WTC11 (cell line): ENCODE results near the gene DNAH9. TPM values are rescaled to one million over a fixed set of nuclear protein-coding genes. Genes with fewer than 3 reads are reported as not detected.
"Not testable (repeated sequence)": the region's sequence is repeated elsewhere in the genome, so short reads cannot be mapped to it uniquely, and the experiment has no call there.

Experiments
- ATAC-seq: fragments of 200-7000 bp; cut with Tn5 transposase; 2 replicates; pipeline ENCODE4 v1.10.0; 2021; ENCODE audit warnings: mild to moderate bottlenecking, moderate library complexity
- CTCF ChIA-PET: fragments of 300-600 bp; sonication (Branson Sonifier 250); formaldehyde crosslinking; loops from one replicate; lab custom pipeline; 2021; ENCODE audit warnings: antibody characterized with exemption; lab: Charles Lee
- POLR2A ChIA-PET: fragments of 350-600 bp; sonication (Branson Sonifier 250); formaldehyde crosslinking; loops from one replicate; lab custom pipeline; 2021; ENCODE audit warnings: antibody characterized with exemption; lab: Charles Lee
- DNase-seq: peaks from one replicate; pipeline ENCODE4 v3.0.0; 2021; ENCODE audit warnings: low spot score
- H3K27ac Mint-ChIP-seq: 2 replicates; pipeline ENCODE4 v1.8.0; 2021; ENCODE audit warnings: mixed read lengths
- H3K27me3 Mint-ChIP-seq: 2 replicates; pipeline ENCODE4 v1.8.0; 2021; ENCODE audit warnings: low read depth, mild to moderate bottlenecking, moderate library complexity, mixed read lengths
- H3K36me3 Mint-ChIP-seq: 2 replicates; pipeline ENCODE4 v1.8.0; 2021; ENCODE audit warnings: mixed read lengths
- H3K4me1 Mint-ChIP-seq: 2 replicates; pipeline ENCODE4 v1.8.0; 2022; ENCODE audit warnings: mixed read lengths
- H3K4me3 Mint-ChIP-seq: 2 replicates; pipeline ENCODE4 v1.8.0; 2021; ENCODE audit warnings: mild to moderate bottlenecking, moderate library complexity, mixed read lengths
- H3K9me3 Mint-ChIP-seq: 2 replicates; pipeline ENCODE4 v1.8.0; 2021; ENCODE audit warnings: mixed read lengths
- CBFB ChIP-seq: sonication (generic); formaldehyde crosslinking; IDR thresholded peaks from 2 replicates; pipeline ENCODE4 v1.8.1; 2022; ENCODE audit warnings: mild to moderate bottlenecking, low read depth, missing genetic modification reagents
- CREB1 ChIP-seq: sonication (generic); formaldehyde crosslinking; IDR thresholded peaks from 2 replicates; pipeline ENCODE4 v1.8.0; 2023; ENCODE audit warnings: mild to moderate bottlenecking, missing genetic modification reagents
- CREM ChIP-seq: sonication (generic); formaldehyde crosslinking; IDR thresholded peaks from 2 replicates; pipeline ENCODE4 v1.8.1; 2022; ENCODE audit warnings: mild to moderate bottlenecking, missing genetic modification reagents, moderate library complexity
- ESRRA ChIP-seq: sonication (generic); formaldehyde crosslinking; IDR thresholded peaks from 2 replicates; pipeline ENCODE4 v1.8.1; 2022; ENCODE audit warnings: mild to moderate bottlenecking, missing genetic modification reagents, borderline replicate concordance
- FOXJ3 ChIP-seq: sonication (generic); formaldehyde crosslinking; IDR thresholded peaks from 2 replicates; pipeline ENCODE4 v1.9.0; 2021; ENCODE audit warnings: missing genetic modification reagents, mild to moderate bottlenecking, borderline replicate concordance
- GABPB1 ChIP-seq: sonication (generic); formaldehyde crosslinking; IDR thresholded peaks from 2 replicates; pipeline ENCODE4 v1.8.1; 2023; ENCODE audit warnings: mild to moderate bottlenecking, missing genetic modification reagents
- GTF2I ChIP-seq: fragments of 250-450 bp; sonication (Bioruptor Pico); conservative IDR thresholded peaks from 2 replicates; pipeline ENCODE4 v1.4.0; 2021; ENCODE audit warnings: mild to moderate bottlenecking
- JAZF1 ChIP-seq: fragments of 250-450 bp; sonication (Bioruptor Pico); IDR thresholded peaks from 2 replicates; pipeline ENCODE4 v1.9.0; 2021; ENCODE audit warnings: moderate library complexity, mild to moderate bottlenecking, inconsistent platforms
- NFE2L1 ChIP-seq: sonication (generic); formaldehyde crosslinking; IDR thresholded peaks from 2 replicates; pipeline ENCODE4 v1.8.1; 2023; ENCODE audit warnings: missing genetic modification reagents
- NR1H2 ChIP-seq: sonication (generic); formaldehyde crosslinking; IDR thresholded peaks from 2 replicates; pipeline ENCODE4 v1.9.0; 2021; ENCODE audit warnings: mild to moderate bottlenecking, moderate library complexity, missing genetic modification reagents
- NR2C2 ChIP-seq: sonication (generic); formaldehyde crosslinking; IDR thresholded peaks from 2 replicates; pipeline ENCODE4 v1.8.0; 2022; ENCODE audit warnings: mild to moderate bottlenecking, missing genetic modification reagents
- NR3C1 ChIP-seq: sonication (generic); formaldehyde crosslinking; conservative IDR thresholded peaks from 2 replicates; pipeline ENCODE4 v1.8.1; 2023; ENCODE audit warnings: low read depth, mild to moderate bottlenecking, missing genetic modification reagents
- SOX15 ChIP-seq: fragments of 250-450 bp; sonication (Bioruptor Pico); IDR thresholded peaks from 2 replicates; pipeline ENCODE4 v1.9.0; 2021; ENCODE audit warnings: mild to moderate bottlenecking
- TEAD1 ChIP-seq: sonication (generic); formaldehyde crosslinking; IDR thresholded peaks from 2 replicates; pipeline ENCODE4 v1.8.0; 2022; ENCODE audit warnings: mild to moderate bottlenecking, missing genetic modification reagents
- ZBTB21 ChIP-seq: sonication (generic); formaldehyde crosslinking; IDR thresholded peaks from 2 replicates; pipeline ENCODE4 v1.8.1; 2023; ENCODE audit warnings: mild to moderate bottlenecking, missing genetic modification reagents, borderline replicate concordance
- ZNF121 ChIP-seq: sonication (generic); formaldehyde crosslinking; IDR thresholded peaks from 2 replicates; pipeline ENCODE4 v1.8.0; 2023; ENCODE audit warnings: missing genetic modification reagents
- ZNF317 ChIP-seq: sonication (generic); formaldehyde crosslinking; IDR thresholded peaks from 2 replicates; pipeline ENCODE4 v1.8.1; 2023; ENCODE audit warnings: low read depth, mild to moderate bottlenecking, moderate library complexity, missing genetic modification reagents, borderline replicate concordance
- ZNF671 ChIP-seq: fragments of 250-450 bp; sonication (Bioruptor Pico); IDR thresholded peaks from 2 replicates; pipeline ENCODE4 v1.8.0; 2021; ENCODE audit warnings: mild to moderate bottlenecking
- total RNA-seq: library from RNA; stranded (reverse); gene quantifications from 3 replicates; pipeline ENCODE4 v1.2.3, GENCODE V29; 2021
- TF ChIP-seq, protein P1 (sequence below): sonication (generic); formaldehyde crosslinking; IDR thresholded peaks from 2 replicates; pipeline ENCODE4 v1.8.1; 2023; ENCODE audit warnings: mild to moderate bottlenecking, missing genetic modification reagents, moderate library complexity
- TF ChIP-seq, protein P2 (sequence below): sonication (generic); formaldehyde crosslinking; IDR thresholded peaks from 2 replicates; pipeline ENCODE4 v1.8.1; 2022; ENCODE audit warnings: mild to moderate bottlenecking, missing genetic modification reagents, moderate library complexity, borderline replicate concordance
- TF ChIP-seq, protein P3 (sequence below): fragments of 200-600 bp; IDR thresholded peaks from 2 replicates; pipeline ENCODE4 v1.8.0; 2022; ENCODE audit warnings: antibody characterized with exemption
- TF ChIP-seq, protein P4 (sequence below): sonication (generic); formaldehyde crosslinking; IDR thresholded peaks from 2 replicates; pipeline ENCODE4 v1.8.1; 2023; ENCODE audit warnings: mild to moderate bottlenecking, missing genetic modification reagents
- TF ChIP-seq, protein P5 (sequence below): sonication (generic); formaldehyde crosslinking; IDR thresholded peaks from 2 replicates; pipeline ENCODE4 v1.8.0; 2022; ENCODE audit warnings: mild to moderate bottlenecking, missing genetic modification reagents

Gene DNAH9
- total RNA-seq, 1 experiment from 2014 or later: 0.31 TPM

- TF ChIP-seq, protein P1, sequence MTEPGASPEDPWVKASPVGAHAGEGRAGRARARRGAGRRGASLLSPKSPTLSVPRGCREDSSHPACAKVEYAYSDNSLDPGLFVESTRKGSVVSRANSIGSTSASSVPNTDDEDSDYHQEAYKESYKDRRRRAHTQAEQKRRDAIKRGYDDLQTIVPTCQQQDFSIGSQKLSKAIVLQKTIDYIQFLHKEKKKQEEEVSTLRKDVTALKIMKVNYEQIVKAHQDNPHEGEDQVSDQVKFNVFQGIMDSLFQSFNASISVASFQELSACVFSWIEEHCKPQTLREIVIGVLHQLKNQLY (CRISPR knock-in tag): no peak
- TF ChIP-seq CREB1 (CRISPR knock-in tag): no peak
- no peak for TF ChIP-seq FOXJ3 (CRISPR knock-in tag)
- TF ChIP-seq ZNF671 (CRISPR knock-in tag): no peak
- no peak for TF ChIP-seq TEAD1
- no peak for TF ChIP-seq NR2C2 (CRISPR knock-in tag)
- TF ChIP-seq ESRRA: no peak
- TF ChIP-seq CREM (CRISPR knock-in tag): no peak
- TF ChIP-seq CBFB (CRISPR knock-in tag): no peak
- TF ChIP-seq NR1H2 (CRISPR knock-in tag): no peak
Measured at GRCh38 chr17:11932337-11932898, 334.1 kb downstream of the DNAH9 start (continued).

- Mint-ChIP-seq H3K36me3 (no peaks in the 10 kb centered on the region), H3K4me1 (peaks cover 4% of the 10 kb centered on the region), H3K27me3 (no peaks in the 10 kb centered on the region), H3K9me3 (no peaks in the 10 kb centered on the region), H3K27ac (no peak overlapping the region), H3K4me3 (no peak overlapping the region)
- peak; percentile 75 for DNase-seq
- TF ChIP-seq, protein P2, sequence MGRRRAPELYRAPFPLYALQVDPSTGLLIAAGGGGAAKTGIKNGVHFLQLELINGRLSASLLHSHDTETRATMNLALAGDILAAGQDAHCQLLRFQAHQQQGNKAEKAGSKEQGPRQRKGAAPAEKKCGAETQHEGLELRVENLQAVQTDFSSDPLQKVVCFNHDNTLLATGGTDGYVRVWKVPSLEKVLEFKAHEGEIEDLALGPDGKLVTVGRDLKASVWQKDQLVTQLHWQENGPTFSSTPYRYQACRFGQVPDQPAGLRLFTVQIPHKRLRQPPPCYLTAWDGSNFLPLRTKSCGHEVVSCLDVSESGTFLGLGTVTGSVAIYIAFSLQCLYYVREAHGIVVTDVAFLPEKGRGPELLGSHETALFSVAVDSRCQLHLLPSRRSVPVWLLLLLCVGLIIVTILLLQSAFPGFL: no peak
- TF ChIP-seq, protein P3, sequence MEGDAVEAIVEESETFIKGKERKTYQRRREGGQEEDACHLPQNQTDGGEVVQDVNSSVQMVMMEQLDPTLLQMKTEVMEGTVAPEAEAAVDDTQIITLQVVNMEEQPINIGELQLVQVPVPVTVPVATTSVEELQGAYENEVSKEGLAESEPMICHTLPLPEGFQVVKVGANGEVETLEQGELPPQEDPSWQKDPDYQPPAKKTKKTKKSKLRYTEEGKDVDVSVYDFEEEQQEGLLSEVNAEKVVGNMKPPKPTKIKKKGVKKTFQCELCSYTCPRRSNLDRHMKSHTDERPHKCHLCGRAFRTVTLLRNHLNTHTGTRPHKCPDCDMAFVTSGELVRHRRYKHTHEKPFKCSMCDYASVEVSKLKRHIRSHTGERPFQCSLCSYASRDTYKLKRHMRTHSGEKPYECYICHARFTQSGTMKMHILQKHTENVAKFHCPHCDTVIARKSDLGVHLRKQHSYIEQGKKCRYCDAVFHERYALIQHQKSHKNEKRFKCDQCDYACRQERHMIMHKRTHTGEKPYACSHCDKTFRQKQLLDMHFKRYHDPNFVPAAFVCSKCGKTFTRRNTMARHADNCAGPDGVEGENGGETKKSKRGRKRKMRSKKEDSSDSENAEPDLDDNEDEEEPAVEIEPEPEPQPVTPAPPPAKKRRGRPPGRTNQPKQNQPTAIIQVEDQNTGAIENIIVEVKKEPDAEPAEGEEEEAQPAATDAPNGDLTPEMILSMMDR: peak; percentile 97
- 0 out of 2 replicates have a peak, but pooled peaks have one; percentile 24 for ATAC-seq
- ChIA-PET CTCF (interaction anchor here (0.5 to 2.0 kb wide), 16 partner anchors 8 to 1151 kb away, joined by 3 to 12 read pairs (median 4); no protein-coding TSS in a partner anchor), POLR2A (no interaction called here)
Measured at GRCh38 chr17:11935734-11936406, 337.6 kb downstream of the DNAH9 start.

- Mint-ChIP-seq H3K27ac (no peak overlapping the region), H3K27me3 (no peaks in the 10 kb centered on the region), H3K9me3 (peaks cover 6% of the 10 kb centered on the region; the same call in 1 of the 2 replicates), H3K4me3 (no peak overlapping the region), H3K36me3 (no peaks in the 10 kb centered on the region), H3K4me1 (peaks cover 3% of the 10 kb centered on the region)
- ATAC-seq (no peak), DNase-seq (no peak)
- TF ChIP-seq GABPB1 (CRISPR knock-in tag) (no peak), ZNF317 (CRISPR knock-in tag) (no peak), NR3C1 (CRISPR knock-in tag) (no peak), SOX15 (CRISPR knock-in tag) (no peak), ZBTB21 (CRISPR knock-in tag) (no peak), GTF2I (CRISPR knock-in tag) (no peak), JAZF1 (CRISPR knock-in tag) (no peak), ZNF121 (no peak), NFE2L1 (CRISPR knock-in tag) (no peak)
- TF ChIP-seq, protein P4, sequence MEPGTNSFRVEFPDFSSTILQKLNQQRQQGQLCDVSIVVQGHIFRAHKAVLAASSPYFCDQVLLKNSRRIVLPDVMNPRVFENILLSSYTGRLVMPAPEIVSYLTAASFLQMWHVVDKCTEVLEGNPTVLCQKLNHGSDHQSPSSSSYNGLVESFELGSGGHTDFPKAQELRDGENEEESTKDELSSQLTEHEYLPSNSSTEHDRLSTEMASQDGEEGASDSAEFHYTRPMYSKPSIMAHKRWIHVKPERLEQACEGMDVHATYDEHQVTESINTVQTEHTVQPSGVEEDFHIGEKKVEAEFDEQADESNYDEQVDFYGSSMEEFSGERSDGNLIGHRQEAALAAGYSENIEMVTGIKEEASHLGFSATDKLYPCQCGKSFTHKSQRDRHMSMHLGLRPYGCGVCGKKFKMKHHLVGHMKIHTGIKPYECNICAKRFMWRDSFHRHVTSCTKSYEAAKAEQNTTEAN: no peak
- TF ChIP-seq, protein P1 (CRISPR knock-in tag): no peak
- TF ChIP-seq, protein P5, sequence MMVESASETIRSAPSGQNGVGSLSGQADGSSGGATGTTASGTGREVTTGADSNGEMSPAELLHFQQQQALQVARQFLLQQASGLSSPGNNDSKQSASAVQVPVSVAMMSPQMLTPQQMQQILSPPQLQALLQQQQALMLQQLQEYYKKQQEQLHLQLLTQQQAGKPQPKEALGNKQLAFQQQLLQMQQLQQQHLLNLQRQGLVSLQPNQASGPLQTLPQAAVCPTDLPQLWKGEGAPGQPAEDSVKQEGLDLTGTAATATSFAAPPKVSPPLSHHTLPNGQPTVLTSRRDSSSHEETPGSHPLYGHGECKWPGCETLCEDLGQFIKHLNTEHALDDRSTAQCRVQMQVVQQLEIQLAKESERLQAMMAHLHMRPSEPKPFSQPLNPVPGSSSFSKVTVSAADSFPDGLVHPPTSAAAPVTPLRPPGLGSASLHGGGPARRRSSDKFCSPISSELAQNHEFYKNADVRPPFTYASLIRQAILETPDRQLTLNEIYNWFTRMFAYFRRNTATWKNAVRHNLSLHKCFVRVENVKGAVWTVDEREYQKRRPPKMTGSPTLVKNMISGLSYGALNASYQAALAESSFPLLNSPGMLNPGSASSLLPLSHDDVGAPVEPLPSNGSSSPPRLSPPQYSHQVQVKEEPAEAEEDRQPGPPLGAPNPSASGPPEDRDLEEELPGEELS (CRISPR knock-in tag): no peak
- TF ChIP-seq, all 79 proteins: peak for 0
- ChIA-PET POLR2A (no interaction called here), CTCF (no interaction called here)
Measured at GRCh38 chr17:11940904-11941303, 342.6 kb downstream of the DNAH9 start.

DNA sequence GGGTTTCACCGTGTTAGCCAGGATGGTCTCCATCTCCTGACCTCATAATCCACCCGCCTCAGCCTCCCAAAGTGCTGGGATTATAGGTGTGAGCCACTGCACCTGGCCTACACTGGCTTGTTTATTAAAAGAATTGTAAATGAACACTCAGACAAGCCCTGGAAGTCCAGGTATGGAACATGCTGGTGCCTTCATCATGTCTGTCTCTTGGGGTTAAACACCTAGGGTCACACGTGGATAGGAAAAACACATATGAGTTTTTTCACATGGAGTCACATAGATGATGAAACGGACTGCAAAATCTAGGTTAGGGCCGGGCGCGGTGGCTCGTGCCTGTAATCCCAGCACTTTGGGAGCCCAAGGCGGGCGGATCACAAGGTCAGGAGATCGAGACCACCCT lies 344.8 kb downstream of the DNAH9 start:
- H3K27me3 Mint-ChIP-seq, H3K36me3 Mint-ChIP-seq, POLR2A ChIA-PET, ATAC-seq, H3K4me3 Mint-ChIP-seq, DNase-seq, H3K4me1 Mint-ChIP-seq, H3K9me3 Mint-ChIP-seq, H3K27ac Mint-ChIP-seq: not testable (repeated sequence)
- CTCF ChIA-PET: interaction anchor here (0.7 kb wide), 1 partner anchor 38 kb away, joined by 3 read pairs; no protein-coding TSS in a partner anchor
